HG03025 (cell line): ENCODE measurements around the gene FBXL4.

Experiments
- ATAC-seq: cut with Tn5 transposase; IDR thresholded peaks from one replicate; pipeline ENCODE4 v1.9.1; 2021; ENCODE audit warnings: mild to moderate bottlenecking, moderate library complexity; ENCODE audit not compliant: unreplicated experiment, low FRiP score

FBXL4 gene

GRCh38 chr6:98894810-98895209 is 52.9 kb downstream of the FBXL4 start:
- no peak for ATAC-seq

GRCh38 chr6:98887650-98888049 is 60.1 kb downstream of the FBXL4 start:
- ATAC-seq, result no peak

- ATAC-seq, result no peak
These were observed 62.4 kb downstream of the FBXL4 start for GRCh38 chr6:98885330-98885729.

GRCh38 chr6:98880486-98880885 is 67.3 kb downstream of the FBXL4 start:
- ATAC-seq, result peak; percentile 90

- ATAC-seq, result no peak
These were observed 70.5 kb downstream of the FBXL4 start for GRCh38 chr6:98877250-98877649.

GRCh38 chr6:98875375-98875774 is 72.4 kb downstream of the FBXL4 start:
- ATAC-seq, result no peak

- ATAC-seq, result no peak
These were observed 75.9 kb downstream of the FBXL4 start for GRCh38 chr6:98871821-98872220.

GRCh38 chr6:98871057-98871456 is 76.7 kb downstream of the FBXL4 start:
- ATAC-seq, result no peak

- no peak for ATAC-seq
These were observed 83.2 kb downstream of the FBXL4 start for GRCh38 chr6:98864497-98864896.

GRCh38 chr6:98848539-98849242 is 99.1 kb downstream of the FBXL4 start:
- ATAC-seq, result no peak

GRCh38 chr6:98847779-98848538 is 99.8 kb downstream of the FBXL4 start:
- ATAC-seq, result peak; percentile 50

- ATAC-seq, result no peak
These were observed 100.3 kb downstream of the FBXL4 start for GRCh38 chr6:98847416-98847778.

GRCh38 chr6:98846021-98846380 is 101.7 kb downstream of the FBXL4 start:
- ATAC-seq, result no peak

- peak; percentile 64 for ATAC-seq
These were observed 102.3 kb downstream of the FBXL4 start for GRCh38 chr6:98845211-98846020.

GRCh38 chr6:98844244-98845210 is 103.2 kb downstream of the FBXL4 start:
- ATAC-seq, result no peak

- no peak for ATAC-seq
These were observed 104.2 kb downstream of the FBXL4 start for GRCh38 chr6:98843271-98844243.

GRCh38 chr6:98842342-98843180 is 105.2 kb downstream of the FBXL4 start:
- ATAC-seq, result no peak
